GM18526 (cell line): ENCODE data around the gene PHAX.

Experiments
- POLR2A ChIP-seq: IDR thresholded peaks from 3 replicates; pipeline ENCODE4 v1.6.1; 2011; ENCODE audit not compliant: insufficient read length; ENCODE audit errors: extremely low read depth

The PHAX gene, protein sequence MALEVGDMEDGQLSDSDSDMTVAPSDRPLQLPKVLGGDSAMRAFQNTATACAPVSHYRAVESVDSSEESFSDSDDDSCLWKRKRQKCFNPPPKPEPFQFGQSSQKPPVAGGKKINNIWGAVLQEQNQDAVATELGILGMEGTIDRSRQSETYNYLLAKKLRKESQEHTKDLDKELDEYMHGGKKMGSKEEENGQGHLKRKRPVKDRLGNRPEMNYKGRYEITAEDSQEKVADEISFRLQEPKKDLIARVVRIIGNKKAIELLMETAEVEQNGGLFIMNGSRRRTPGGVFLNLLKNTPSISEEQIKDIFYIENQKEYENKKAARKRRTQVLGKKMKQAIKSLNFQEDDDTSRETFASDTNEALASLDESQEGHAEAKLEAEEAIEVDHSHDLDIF

GRCh38 chr5:126600631-126601511, at the start of gene PHAX:
TSS of gene PHAX (plus strand) at chr5:126600947. CDS start at chr5:126600963, 16 bp downstream.
- peak; percentile 78 for TF ChIP-seq POLR2A

DNA sequence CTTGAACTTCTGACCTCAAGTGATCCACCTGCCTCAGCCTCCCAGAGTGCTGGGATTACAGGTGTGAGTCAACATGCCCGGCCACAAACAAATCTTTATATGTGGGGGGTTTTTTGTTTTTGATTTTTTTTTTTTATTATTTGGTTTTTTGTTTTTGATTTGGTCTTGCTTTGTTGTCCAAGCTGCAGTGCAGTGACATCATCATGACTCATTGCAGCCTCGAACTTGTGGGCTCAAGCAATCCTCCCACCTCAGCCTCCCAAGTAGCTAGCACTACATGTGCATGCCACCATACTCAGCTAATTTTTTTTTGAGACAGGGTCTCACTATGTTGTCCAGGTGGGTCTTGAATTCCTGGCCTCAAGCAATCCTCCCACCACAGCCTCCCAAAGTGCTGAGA, 48.1 kb upstream of the PHAX start:
- TF ChIP-seq POLR2A = no peak

- no peak for TF ChIP-seq POLR2A
Observed at GRCh38 chr5:126561908-126562307, 38.8 kb upstream of the PHAX start.

DNA sequence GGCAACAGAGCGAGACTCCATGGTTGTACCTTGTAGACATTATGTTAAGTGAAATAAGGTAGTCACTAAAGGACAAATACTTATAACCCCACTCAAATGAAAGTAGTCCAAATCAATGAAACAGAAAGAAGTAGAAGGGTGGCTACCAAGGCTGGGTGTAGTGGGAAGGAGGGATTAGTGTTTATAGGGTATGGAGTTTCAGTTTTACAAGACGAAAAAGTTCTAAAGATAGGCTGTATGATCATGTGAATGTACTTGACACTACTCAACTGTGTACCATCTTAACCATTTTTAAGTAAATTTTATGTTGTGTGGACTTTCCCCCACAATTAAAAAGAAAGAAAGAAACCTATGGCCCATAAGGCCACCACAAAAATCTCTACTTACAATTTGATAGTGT, 37.9 kb upstream of the PHAX start:
- TF ChIP-seq POLR2A = no peak

- TF ChIP-seq POLR2A = no peak
Observed at GRCh38 chr5:126568206-126568755, 32.5 kb upstream of the PHAX start.

GRCh38 chr5:126575644-126576043, 25.1 kb upstream of the PHAX start:
- no peak for TF ChIP-seq POLR2A

DNA sequence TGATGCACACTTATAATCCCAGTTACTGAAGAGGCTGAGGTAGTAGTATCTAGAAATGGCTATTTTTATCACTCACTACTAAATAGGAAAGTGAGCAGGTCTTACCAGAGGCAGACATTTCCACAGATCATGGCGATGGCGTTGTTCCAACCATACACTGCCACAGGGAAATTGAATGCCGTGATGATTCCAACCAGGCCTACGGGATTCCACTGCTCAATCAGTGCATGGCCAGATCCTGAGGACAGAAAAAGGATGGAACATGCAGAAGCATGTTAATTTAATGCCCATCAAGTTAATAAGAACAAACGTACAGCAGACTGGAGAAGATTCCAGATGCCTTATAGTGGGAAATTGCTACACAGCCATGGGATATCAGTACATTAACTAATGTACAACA, 23.8 kb upstream of the PHAX start:
- no peak for TF ChIP-seq POLR2A

- TF ChIP-seq POLR2A = no peak
Observed at GRCh38 chr5:126577415-126577814, 23.3 kb upstream of the PHAX start.

DNA sequence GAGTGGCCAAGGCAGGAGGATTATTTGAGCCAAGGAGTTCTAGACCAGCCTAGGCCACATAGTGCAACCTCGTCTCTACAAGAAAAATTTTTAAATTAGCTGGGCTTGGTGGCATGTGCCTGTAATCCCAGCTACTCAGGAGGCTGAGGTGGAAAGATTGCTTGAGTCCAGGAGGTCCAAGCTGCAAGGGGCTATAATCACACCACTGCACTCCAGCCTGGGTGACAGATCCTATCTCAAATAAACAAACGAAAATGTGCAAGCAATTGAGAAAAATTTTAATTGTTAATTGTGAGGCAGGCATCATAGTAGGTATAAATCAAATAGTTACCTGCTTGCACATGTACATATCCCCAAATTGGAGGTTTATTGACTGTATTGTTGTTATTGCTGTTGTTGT, 21.0 kb upstream of the PHAX start:
- no peak for TF ChIP-seq POLR2A

- TF ChIP-seq POLR2A = no peak
Observed at GRCh38 chr5:126583761-126584160, 17.0 kb upstream of the PHAX start.

- TF ChIP-seq POLR2A = no peak
Observed at GRCh38 chr5:126587551-126588390, 13.0 kb upstream of the PHAX start.

DNA sequence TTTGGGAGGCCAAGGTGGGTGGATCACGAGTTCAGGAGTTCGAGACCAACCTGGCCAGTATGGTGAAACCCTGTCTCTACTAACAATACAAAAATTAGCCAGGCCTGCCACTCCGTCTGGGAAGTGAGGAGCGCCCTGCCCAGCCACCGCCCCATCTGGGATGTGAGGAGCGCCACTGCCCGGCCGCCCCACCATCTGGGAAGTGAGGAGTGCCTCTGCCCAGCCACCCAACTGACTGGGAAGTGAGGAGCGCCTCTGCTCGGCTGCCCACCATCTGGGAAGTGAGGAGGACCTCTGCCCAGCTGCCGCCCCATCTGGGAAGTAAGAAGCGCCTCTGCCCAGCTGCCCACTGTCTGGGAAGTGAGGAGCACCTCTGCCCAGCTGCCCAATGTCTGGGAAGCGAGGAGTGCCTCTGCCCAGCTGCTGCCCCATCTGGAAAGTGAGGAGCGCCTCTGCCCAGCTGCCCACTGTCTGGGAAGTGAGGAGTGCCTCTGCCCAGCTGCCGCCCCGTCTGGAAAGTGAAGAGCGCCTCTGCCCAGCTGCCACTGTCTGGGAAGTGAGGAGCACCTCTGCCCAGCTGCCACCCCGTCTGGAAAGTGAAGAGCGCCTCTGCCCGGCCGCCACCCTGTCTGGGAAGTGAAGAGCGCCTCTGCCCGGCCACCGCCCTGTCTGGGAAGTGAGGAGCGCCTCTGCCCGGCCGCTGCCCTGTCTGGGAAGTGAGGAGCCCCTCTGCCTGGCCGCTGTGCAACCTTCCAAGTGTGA, 11.0 kb upstream of the PHAX start:
- TF ChIP-seq POLR2A = no peak

DNA sequence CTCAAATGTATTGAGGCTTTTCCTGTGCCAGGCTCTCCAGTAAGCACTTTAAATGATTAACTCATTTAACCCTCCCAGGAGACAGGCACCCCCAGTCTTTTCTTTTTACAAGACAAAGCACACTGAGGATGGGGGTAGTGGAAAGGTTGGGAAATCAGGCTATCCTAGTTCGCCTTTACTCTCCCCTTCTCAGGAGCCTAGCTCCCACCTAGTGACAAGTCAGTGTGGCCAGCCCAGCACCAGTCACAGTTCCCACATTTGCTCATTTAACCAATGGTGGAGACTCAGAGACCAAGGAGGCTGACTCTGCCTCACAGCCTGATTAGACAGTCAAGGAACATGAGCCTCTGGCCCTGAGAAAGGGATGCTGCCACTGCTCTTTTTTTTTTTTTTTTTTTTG, 9.2 kb upstream of the PHAX start:
- no peak for TF ChIP-seq POLR2A

DNA sequence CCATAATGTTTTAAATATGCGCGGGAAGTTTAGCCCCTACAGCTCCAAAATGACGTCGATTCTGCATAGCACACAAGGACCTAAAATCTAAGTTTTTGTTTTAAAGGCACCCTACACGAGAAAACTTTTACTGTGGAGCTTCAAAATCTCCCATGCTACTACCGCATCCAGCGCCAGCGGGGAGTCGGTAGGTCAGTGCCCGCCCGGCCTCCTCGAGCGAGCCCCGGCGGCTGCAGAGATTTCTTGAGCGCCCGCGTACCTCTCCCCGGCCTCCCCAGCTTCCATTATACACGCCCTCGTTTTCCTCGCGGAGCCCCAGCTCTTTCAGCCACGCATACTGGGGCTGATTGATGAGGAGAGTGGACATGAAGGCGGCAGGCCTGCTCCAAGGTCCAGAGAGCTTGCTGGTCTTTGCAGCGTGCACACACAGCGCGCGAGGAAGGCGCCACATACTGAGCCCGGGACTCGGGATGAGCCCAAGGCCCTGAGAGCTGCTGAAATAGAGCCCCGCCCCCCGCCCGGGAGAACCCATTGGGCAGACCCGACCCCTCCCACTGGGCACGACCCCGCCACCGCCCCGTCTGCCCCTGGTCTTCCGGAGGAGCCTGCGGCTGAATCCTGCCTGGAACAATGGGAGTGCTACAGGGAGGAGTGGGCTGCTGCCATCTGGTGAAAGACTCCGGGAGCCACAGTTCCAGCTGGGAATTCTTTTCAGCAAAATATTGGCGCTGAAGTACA, 5.8 kb upstream of the PHAX start, which contains the start of gene ALDH7A1:
TSS of gene ALDH7A1 (minus strand) at position 472 of the 738 bp plus-strand sequence. CDS start at position 451, 21 bp downstream.
- TF ChIP-seq POLR2A = no peak
